NK-92 (cell line): Measurements from ENCODE around the gene CNPPD1.

Experiments
- DNase-seq: peaks from one replicate; lab custom pipeline; 2025; ENCODE audit not compliant: unreplicated experiment; lab: John Stamatoyannopoulos, UW

The CNPPD1 gene

GRCh38 chr2:219163156-219163555, 13.6 kb downstream of the CNPPD1 start:
- no peak for DNase-seq

GRCh38 chr2:219161097-219161496, 15.6 kb downstream of the CNPPD1 start:
- no peak for DNase-seq

- peak; percentile 36 for DNase-seq
Measured at GRCh38 chr2:219160186-219161017, 16.3 kb downstream of the CNPPD1 start, which contains the start of gene NHEJ1. TSS of gene NHEJ1 (minus strand) at chr2:219160815. CDS start at chr2:219158362, 2,453 bp downstream.

GRCh38 chr2:219159771-219160185, 16.9 kb downstream of the CNPPD1 start:
- DNase-seq: no peak

- no peak for DNase-seq
Measured at GRCh38 chr2:219158586-219158985, 18.1 kb downstream of the CNPPD1 start.

- DNase-seq: no peak
Measured at GRCh38 chr2:219158025-219158424, 18.7 kb downstream of the CNPPD1 start.

- no peak for DNase-seq
Measured at GRCh38 chr2:219157396-219157795, 19.3 kb downstream of the CNPPD1 start.

GRCh38 chr2:219155054-219155644, 21.6 kb downstream of the CNPPD1 start:
- DNase-seq: no peak

DNA sequence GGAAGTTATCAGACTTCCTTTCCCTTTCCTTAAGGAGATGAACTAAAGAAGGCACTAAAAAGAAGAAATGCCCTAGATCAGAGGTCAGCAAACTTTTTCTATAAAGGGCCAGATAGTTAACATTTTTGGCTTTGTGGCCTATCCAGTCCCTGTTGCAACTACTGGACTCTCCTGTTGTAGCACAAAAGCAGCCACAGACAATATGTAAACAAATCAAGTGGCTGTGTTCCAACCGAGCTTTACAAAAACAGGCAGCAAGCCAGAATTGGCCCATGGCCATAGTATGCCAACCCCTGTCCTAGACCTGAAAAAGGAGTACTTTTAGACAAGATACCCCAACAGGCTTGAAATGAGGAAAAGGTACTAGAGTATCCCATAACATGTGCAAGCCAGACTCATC, 27.1 kb downstream of the CNPPD1 start:
- no peak for DNase-seq

- no peak for DNase-seq
Measured at GRCh38 chr2:219142329-219142728, 34.4 kb downstream of the CNPPD1 start.

- no peak for DNase-seq
Measured at GRCh38 chr2:219140722-219141121, 36.0 kb downstream of the CNPPD1 start.

DNA sequence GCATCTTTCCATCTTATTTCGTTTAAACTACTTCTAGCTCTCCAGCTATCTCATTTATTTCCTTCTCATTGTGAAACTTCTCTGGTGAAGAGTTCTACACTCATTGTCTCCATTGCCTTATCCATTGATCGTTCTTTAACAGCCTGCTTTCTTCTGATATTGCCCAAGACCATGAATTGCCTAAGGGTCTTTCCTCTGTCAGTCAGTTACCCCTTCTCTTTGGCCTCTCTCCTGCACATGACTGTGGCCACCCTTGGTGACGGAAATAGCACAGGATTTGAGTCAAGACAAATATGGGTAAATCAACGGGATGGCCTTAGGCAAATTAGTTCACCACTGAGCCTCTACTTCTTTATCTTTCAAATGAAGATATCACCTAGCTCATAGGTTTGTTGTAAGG, 42.7 kb downstream of the CNPPD1 start:
- DNase-seq: no peak

GRCh38 chr2:219131744-219132143, 45.0 kb downstream of the CNPPD1 start:
- no peak for DNase-seq

DNA sequence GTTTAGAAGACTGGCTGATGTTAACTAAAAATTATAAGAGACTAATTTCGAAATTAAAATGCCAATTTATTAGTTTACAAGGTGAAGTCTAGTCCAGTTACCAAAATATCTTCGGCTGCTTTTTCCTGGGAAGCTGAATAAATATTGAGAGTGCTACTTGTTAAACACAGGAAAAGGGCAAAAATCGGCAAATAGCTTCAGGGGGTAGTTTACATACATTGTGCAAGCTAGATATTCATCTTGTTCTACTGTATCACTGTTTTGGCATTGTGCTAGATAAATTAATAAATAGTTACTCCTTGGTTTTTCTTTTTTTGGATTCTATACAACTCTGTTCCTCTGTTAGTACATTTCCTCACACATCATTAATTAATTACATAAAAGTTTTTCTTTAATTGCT, 45.4 kb downstream of the CNPPD1 start:
- DNase-seq: no peak

- DNase-seq: no peak
Measured at GRCh38 chr2:219129589-219129988, 47.1 kb downstream of the CNPPD1 start.

- DNase-seq: no peak
Measured at GRCh38 chr2:219128396-219128795, 48.3 kb downstream of the CNPPD1 start.

DNA sequence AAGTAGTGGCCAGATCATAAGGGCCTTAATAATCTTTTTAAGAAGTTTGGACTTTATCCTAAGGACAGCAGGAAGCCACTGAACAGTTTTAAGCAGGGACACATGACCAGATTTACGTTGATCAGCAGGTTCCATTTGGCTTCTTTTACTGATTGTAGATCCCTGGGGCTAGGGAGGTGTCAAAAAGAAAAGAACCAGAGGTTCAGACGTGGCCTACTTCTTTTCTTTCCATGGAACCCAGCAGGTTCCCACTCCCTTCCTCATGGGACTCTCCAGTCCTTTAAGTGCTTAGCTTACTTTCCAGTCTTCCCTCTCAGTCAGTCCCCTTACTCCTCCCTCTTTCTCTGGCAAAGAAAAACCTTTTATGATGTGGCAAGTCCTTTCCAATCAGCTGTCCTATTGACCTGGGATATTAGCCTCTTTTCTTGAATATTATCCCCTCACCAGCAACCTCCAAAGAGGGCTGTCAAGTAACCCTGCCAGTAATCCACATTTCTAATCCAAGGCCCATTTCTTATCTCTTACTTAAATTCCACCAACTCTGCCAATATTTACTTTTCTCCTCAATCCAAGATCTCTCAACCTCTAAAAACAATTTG, 49.6 kb downstream of the CNPPD1 start:
- DNase-seq: no peak

DNA sequence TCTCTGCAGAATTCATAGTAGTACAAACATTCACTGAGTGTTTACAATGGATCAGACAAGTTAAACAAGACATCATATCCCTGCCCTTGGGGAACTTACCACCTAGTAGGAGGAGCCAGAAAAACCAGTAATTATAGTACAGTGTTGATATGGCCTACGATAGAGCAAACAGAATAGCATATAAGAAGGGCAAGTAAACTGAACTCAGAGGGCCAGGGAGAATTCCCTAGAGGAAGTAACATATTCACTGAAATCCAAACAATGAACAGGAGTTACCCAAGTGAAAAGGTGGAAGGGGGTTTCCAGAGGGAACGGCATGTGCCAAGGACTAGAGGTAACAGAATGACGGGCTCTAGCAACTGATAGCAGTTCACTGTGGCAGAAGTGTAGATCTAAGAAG, 50.2 kb downstream of the CNPPD1 start:
- DNase-seq: no peak

DNA sequence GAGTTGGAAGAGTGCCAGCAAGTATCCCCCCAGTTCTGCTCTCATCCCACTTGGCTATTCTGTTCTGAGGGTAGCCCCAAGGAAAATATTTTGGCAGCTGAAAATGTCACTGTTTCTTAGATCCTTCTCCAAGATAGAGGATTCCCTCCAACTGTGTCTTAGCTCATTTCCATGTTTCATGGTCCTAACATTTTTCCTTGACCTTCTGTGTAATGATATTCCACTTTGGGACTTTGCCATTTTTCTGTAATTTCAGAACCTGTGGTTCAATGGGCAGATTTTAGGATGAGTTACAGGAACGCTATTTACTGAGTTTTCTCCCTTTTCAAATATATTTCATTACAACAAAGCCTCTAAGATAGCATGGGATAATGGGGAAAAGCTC, 50.8 kb downstream of the CNPPD1 start:
- DNase-seq: no peak

DNA sequence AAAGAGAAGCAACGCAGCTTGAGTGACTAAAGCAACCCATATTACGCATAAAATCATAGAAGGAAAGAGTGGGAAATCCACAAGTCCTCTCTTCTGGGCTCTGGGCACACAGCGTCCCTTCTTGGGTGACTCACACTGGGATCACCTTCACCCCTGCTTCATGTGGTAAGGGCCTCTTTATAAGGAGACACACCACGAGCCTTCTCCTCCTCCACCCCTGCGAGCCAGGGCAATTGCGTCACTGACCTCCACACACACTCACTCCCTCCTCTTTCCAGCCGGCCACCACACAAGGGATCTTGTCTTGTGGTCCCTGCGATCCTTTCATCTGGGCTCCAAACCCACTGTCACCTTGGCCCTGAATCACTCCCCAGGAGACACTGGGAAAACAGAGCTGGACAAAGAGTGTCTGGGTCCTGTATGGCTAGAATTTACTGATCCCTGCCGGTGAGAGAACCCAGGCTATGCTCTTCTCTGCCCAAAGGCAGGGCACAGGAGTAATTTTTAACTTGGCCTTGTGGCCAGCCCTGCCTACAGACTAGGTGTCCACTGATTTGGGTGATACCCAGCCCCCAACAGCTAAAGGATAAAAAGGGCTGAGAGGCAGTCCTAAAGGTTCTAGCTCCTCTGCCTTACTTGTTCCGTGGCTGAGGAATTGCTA, 51.4 kb downstream of the CNPPD1 start:
- DNase-seq: no peak

DNA sequence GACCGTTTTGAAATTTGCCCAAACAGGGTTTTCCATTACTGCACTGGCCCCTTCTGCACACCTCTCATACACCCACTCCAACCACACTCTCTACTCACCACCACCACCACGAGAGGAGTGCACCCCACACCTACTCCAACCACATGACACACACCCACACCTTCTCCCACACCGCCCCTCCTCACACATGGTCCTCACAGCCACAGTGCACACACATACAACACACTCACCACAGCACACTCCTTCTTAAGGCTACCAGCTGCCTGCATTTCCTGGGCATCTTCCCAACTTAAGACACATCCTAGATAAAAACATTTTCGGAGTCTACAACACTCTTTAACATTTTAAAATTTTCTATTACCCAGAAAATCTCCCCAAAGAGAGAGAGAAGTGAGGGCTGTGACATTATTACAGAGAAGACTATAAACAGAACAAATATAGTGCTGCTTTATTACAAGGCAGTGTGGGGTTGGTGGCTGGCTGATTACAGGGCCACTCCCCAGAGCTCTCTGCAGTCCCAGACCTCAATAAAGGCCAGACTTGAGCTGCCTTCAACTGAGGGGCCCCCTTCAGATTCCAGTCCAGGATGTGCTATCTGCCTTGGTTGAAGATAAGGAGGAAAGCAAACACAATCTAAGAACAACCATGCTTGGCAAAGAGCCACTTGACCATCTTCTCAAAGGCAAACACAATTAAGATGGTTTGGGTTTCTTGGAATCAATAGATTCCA, 52.2 kb downstream of the CNPPD1 start:
- DNase-seq: no peak
